Measurements from ENCODE around the gene HMCN1. TPM values are rescaled to one million over a fixed set of nuclear protein-coding genes. Genes with fewer than 3 reads are reported as not detected.

The HMCN1 gene
- total RNA-seq, 2 donors from 2014 or later: 6.5 to 7.4 TPM

DNA sequence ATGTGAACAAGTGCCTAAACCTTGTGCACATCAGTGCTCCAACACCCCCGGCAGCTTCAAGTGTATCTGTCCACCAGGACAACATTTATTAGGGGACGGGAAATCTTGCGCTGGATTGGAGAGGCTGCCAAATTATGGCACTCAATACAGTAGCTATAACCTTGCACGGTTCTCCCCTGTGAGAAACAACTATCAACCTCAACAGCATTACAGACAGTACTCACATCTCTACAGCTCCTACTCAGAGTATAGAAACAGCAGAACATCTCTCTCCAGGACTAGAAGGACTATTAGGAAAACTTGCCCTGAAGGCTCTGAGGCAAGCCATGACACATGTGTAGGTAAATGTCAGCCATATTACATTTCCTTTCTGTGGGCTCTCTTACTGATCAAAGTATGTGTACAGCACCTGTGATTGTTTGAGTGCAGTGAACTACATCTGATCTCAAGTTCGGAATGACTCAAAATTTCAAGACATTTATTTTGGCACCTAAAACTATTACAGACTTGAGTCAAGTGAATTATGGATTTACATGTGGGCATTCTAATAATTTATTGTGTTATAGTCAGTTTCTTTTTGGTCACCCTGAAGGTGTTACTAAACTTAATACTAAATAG lies 444.3 kb downstream of the HMCN1 start:
- no peaks in the 10 kb centered on the region for H3K36me3 ChIP-seq (ENCODE audit: control insufficient read depth, insufficient read depth, low read length)
- H3K4me3 ChIP-seq (ENCODE audit: low read length): no peak overlapping the region
- H3K9me3 ChIP-seq (ENCODE audit: control insufficient read depth, low read length): no peaks in the 10 kb centered on the region
- H3K4me3 Mint-ChIP-seq: no peak overlapping the region
- no peak overlapping the region for H3K9ac ChIP-seq (ENCODE audit: extremely low read depth, low read length, poor library complexity, severe bottlenecking)
- no peak overlapping the region for H3K27ac Mint-ChIP-seq
- no peak for TF ChIP-seq CTCF (conservative IDR thresholded peaks at IDR 0.05)
- no peaks in the 10 kb centered on the region for H3K36me3 Mint-ChIP-seq (ENCODE audit: low read depth)
- no peak overlapping the region for H3K27ac ChIP-seq (ENCODE audit: low read depth, low read length)
- no peak for DNase-seq
- H3K9me3 Mint-ChIP-seq: no peaks in the 10 kb centered on the region
- no peaks in the 10 kb centered on the region for H3K4me1 ChIP-seq (ENCODE audit: control insufficient read depth, insufficient read depth, low read length)
- no peaks in the 10 kb centered on the region for H3K27me3 Mint-ChIP-seq (ENCODE audit: insufficient read depth)
- peaks cover 9% of the 10 kb centered on the region for H3K4me1 Mint-ChIP-seq
- 93 to 100% methylated on average over 2 to 5 of the region's 5 CpGs for WGBS, 2 experiments (ENCODE audit: insufficient coverage in 1 of 2, insufficient read length in 1 of 2)
- H3K27me3 ChIP-seq (ENCODE audit: control insufficient read depth, insufficient read depth, low read length, poor library complexity, severe bottlenecking): no peaks in the 10 kb centered on the region

DNA sequence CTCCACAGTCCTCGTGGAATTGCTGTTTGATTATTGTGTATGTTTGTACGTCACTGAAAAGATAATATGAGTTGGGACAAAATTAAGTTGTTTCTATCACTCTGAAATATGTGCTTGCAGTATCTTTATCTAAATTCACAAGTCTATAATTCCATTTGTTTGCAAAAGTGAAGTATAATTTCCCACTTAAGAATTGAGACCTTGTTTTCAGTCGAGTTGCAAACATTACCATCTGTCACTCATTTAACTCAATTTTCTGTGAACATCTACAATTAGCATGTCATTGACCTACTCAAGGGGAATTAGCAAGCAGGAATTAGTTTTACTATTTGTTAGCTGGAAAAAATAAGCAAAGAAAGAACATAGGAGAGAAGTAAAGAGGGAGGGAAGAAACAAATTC lies 445.0 kb downstream of the HMCN1 start:
- no peaks in the 10 kb centered on the region for H3K27me3 ChIP-seq (ENCODE audit: control insufficient read depth, insufficient read depth, low read length, poor library complexity, severe bottlenecking)
- DNase-seq: no peak
- 94% methylated on average over 2 of the region's 3 CpGs; no CpG with 5 or more reads in 1 of the 2 experiments for WGBS, 2 experiments (ENCODE audit: insufficient coverage in 1 of 2, insufficient read length in 1 of 2)
- no peak overlapping the region for H3K27ac ChIP-seq (ENCODE audit: low read depth, low read length)
- H3K9me3 ChIP-seq (ENCODE audit: control insufficient read depth, low read length): no peaks in the 10 kb centered on the region
- no peak for TF ChIP-seq CTCF (conservative IDR thresholded peaks at IDR 0.05)
- Mint-ChIP-seq H3K4me3 (no peak overlapping the region), H3K4me1 (peaks cover 9% of the 10 kb centered on the region), H3K27ac (no peak overlapping the region), H3K9me3 (no peaks in the 10 kb centered on the region), H3K27me3 (ENCODE audit: insufficient read depth) (no peaks in the 10 kb centered on the region), H3K36me3 (ENCODE audit: low read depth) (no peaks in the 10 kb centered on the region)
- H3K9ac ChIP-seq (ENCODE audit: extremely low read depth, low read length, poor library complexity, severe bottlenecking): no peak overlapping the region
- H3K36me3 ChIP-seq (ENCODE audit: control insufficient read depth, insufficient read depth, low read length): no peaks in the 10 kb centered on the region
- H3K4me1 ChIP-seq (ENCODE audit: control insufficient read depth, insufficient read depth, low read length): no peaks in the 10 kb centered on the region
- no peak overlapping the region for H3K4me3 ChIP-seq (ENCODE audit: low read length)

DNA sequence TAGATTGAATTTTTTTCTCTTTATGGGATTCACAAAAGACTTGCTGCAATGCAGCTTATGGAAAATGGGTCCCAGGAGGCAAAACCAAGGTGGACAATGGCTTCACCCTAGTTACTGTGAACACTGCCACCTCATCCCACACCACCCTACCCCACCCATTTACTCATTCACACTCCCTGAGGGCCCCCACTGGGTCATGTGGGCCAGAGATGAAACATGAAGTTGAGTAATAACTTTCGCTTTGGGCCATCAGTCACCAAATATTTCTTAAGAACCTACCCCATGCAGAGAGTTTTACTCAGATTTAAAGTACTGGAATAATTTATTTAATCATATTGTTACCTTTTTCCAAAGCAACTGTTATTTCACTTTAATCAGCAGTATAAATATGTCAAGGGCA lies 449.0 kb downstream of the HMCN1 start:
- WGBS, 2 experiments (ENCODE audit: insufficient coverage in 1 of 2, insufficient read length in 1 of 2): 89% methylated on average over 1 of the region's 1 CpG; no CpG with 5 or more reads in 1 of the 2 experiments
- Histone ChIP-seq H3K36me3 (ENCODE audit: control insufficient read depth, insufficient read depth, low read length) (no peaks in the 10 kb centered on the region), H3K4me1 (ENCODE audit: control insufficient read depth, insufficient read depth, low read length) (no peaks in the 10 kb centered on the region), H3K9ac (ENCODE audit: extremely low read depth, low read length, poor library complexity, severe bottlenecking) (no peak overlapping the region), H3K9me3 (ENCODE audit: control insufficient read depth, low read length) (no peaks in the 10 kb centered on the region), H3K27me3 (ENCODE audit: control insufficient read depth, insufficient read depth, low read length, poor library complexity, severe bottlenecking) (no peaks in the 10 kb centered on the region), H3K4me3 (ENCODE audit: low read length) (no peak overlapping the region), H3K27ac (ENCODE audit: low read depth, low read length) (no peak overlapping the region)
- Mint-ChIP-seq H3K36me3 (ENCODE audit: low read depth) (no peaks in the 10 kb centered on the region), H3K4me3 (no peak overlapping the region), H3K27ac (no peak overlapping the region), H3K4me1 (peaks cover 9% of the 10 kb centered on the region), H3K27me3 (ENCODE audit: insufficient read depth) (no peaks in the 10 kb centered on the region), H3K9me3 (no peaks in the 10 kb centered on the region)
- DNase-seq: no peak
- no peak for TF ChIP-seq CTCF (conservative IDR thresholded peaks at IDR 0.05)

All from endodermal cell (in vitro differentiated cells).